H1 (cell line): ENCODE data around the gene TMEM135. TPM values are rescaled to one million over a fixed set of nuclear protein-coding genes. Genes with fewer than 3 reads are reported as not detected.

Experiments used
- CTCF ChIA-PET: fragments of 300-600 bp; sonication (Branson Sonifier 250); formaldehyde crosslinking; loops from one replicate; lab custom pipeline; 2021; ENCODE audit not compliant: partially characterized antibody; lab: Charles Lee
- POLR2A ChIA-PET: fragments of 300-600 bp; sonication (Branson Sonifier 250); formaldehyde crosslinking; loops from one replicate; lab custom pipeline; 2021; ENCODE audit warnings: inconsistent platforms; ENCODE audit not compliant: partially characterized antibody; lab: Charles Lee
- DNase-seq, 2 experiments: peaks; one replicate each; pipeline versions ENCODE4 v3.0.0 to v3.0.0-alpha.2; 2010 to 2022; ENCODE audit warnings: low spot score in 2 of 2, low read depth in 1 of 2, mixed read lengths in 1 of 2
- FAIRE-seq: peaks from 2 replicates; lab custom pipeline; 2011; peaks lifted over from hg19 to GRCh38; lab: Jason Lieb, UNC
- H2AFZ ChIP-seq: 2 replicates; pipeline ENCODE4 v1.8.1; 2012; ENCODE audit warnings: low read length, inconsistent platforms
- H2AK5ac ChIP-seq: 2 replicates; pipeline ENCODE4 v1.6.1; 2013; ENCODE audit warnings: low read depth, low read length
- H2BK120ac ChIP-seq: replicated peaks from 2 replicates; pipeline ENCODE3; 2013; ENCODE audit warnings: low read depth, low read length, inconsistent platforms
- H2BK12ac ChIP-seq: 2 replicates; pipeline ENCODE4 v1.6.1; 2013; ENCODE audit warnings: low read depth, low read length
- H2BK15ac ChIP-seq: 2 replicates; pipeline ENCODE4 v1.6.1; 2013; ENCODE audit warnings: low read length
- H2BK20ac ChIP-seq: 2 replicates; pipeline ENCODE4 v1.6.1; 2013; ENCODE audit warnings: low read length
- H2BK5ac ChIP-seq: 2 replicates; pipeline ENCODE4 v1.6.1; 2013; ENCODE audit warnings: low read depth, low read length
- H3K14ac ChIP-seq: 2 replicates; pipeline ENCODE4 v1.6.1; 2013; ENCODE audit warnings: inconsistent platforms; ENCODE audit not compliant: insufficient read length
- H3K18ac ChIP-seq: 2 replicates; pipeline ENCODE4 v1.6.1; 2013; ENCODE audit warnings: low read length; ENCODE audit errors: extremely low read depth
- H3K23ac ChIP-seq: 2 replicates; pipeline ENCODE4 v1.6.1; 2013; ENCODE audit warnings: inconsistent platforms; ENCODE audit not compliant: insufficient read length
- H3K23me2 ChIP-seq: 2 replicates; pipeline ENCODE4 v1.6.1; 2013; ENCODE audit warnings: low read depth, low read length
- H3K27ac ChIP-seq: 2 replicates; pipeline ENCODE4 v1.6.1; 2011; ENCODE audit warnings: low read depth, low read length, inconsistent platforms
- H3K27me3 ChIP-seq, 4 experiments: replicated peaks in 1 of 4; 1 replicate in 1 of 4; 2 replicates in 3 of 4; pipeline versions ENCODE4 v1.6.1 to v1.8.1; 2011 to 2013; ENCODE audit warnings: low read length in 3 of 4, mild to moderate bottlenecking in 3 of 4, inconsistent platforms in 2 of 4, mixed read lengths in 2 of 4, moderate library complexity in 1 of 4; ENCODE audit not compliant: control insufficient read depth in 3 of 4, insufficient read depth in 3 of 4; ENCODE audit errors: extremely low read depth in 1 of 4
- H3K36me3 ChIP-seq, 4 experiments: 2 replicates each; pipeline versions ENCODE4 v1.6.1 to v1.8.1; 2011 to 2013; ENCODE audit warnings: mild to moderate bottlenecking in 4 of 4, low read length in 3 of 4, moderate library complexity in 2 of 4, control low read depth in 1 of 4, inconsistent platforms in 1 of 4; ENCODE audit not compliant: insufficient read depth in 4 of 4, control insufficient read depth in 2 of 4
- H3K4ac ChIP-seq: replicated peaks from 2 replicates; pipeline ENCODE3; 2013; ENCODE audit warnings: low read length, low read depth, mixed read lengths, inconsistent platforms; ENCODE audit not compliant: insufficient read length
- H3K4me1 ChIP-seq, 4 experiments: replicated peaks in 1 of 4; 1 replicate in 1 of 4; 2 replicates in 3 of 4; pipeline versions ENCODE4 v1.6.1 to v1.8.1; 2011 to 2013; ENCODE audit warnings: low read length in 3 of 4, inconsistent platforms in 2 of 4, mixed read lengths in 1 of 4; ENCODE audit not compliant: insufficient read depth in 4 of 4, control insufficient read depth in 3 of 4
- H3K4me2 ChIP-seq, 2 experiments: 2 replicates each; pipeline versions ENCODE4 v1.6.1 to v1.8.1; 2011 to 2013; ENCODE audit warnings: low read depth in 2 of 2, low read length in 2 of 2, control low read depth in 1 of 2, inconsistent platforms in 1 of 2, mild to moderate bottlenecking in 1 of 2; ENCODE audit not compliant: insufficient read depth in 1 of 2
- H3K4me3 ChIP-seq, 4 experiments: fragments of 200-600, 300-600 bp in 1 of 4; sonication (generic), shearing (Covaris generic), sonication (Bioruptor Twin) in 1 of 4; 2 replicates each; pipeline versions ENCODE4 v1.5.1 to v1.8.1; 2011 to 2016; ENCODE audit warnings: low read length in 4 of 4, low read depth in 3 of 4, control low read depth in 2 of 4, inconsistent platforms in 2 of 4, mild to moderate bottlenecking in 2 of 4, mixed read lengths in 1 of 4, moderate library complexity in 1 of 4; ENCODE audit not compliant: insufficient read depth in 2 of 4; ENCODE audit errors: extremely low read depth in 1 of 4
- H3K56ac ChIP-seq: replicated peaks from 2 replicates; pipeline ENCODE3; 2013; ENCODE audit warnings: low read depth, mild to moderate bottlenecking, mixed read lengths, low read length, inconsistent platforms; ENCODE audit not compliant: insufficient read length
- H3K79me1 ChIP-seq: 2 replicates; pipeline ENCODE4 v1.6.1; 2013; ENCODE audit warnings: low read depth, low read length, control low read depth
- H3K79me2 ChIP-seq, 2 experiments: 2 replicates each; pipeline versions ENCODE4 v1.6.1 to v1.8.1; 2012 to 2013; ENCODE audit warnings: low read length in 2 of 2, mild to moderate bottlenecking in 2 of 2, inconsistent platforms in 1 of 2; ENCODE audit not compliant: insufficient read depth in 2 of 2, control insufficient read depth in 1 of 2
- H3K9ac ChIP-seq, 4 experiments: replicated peaks in 1 of 4; 1 replicate in 1 of 4; 2 replicates in 3 of 4; pipeline versions ENCODE4 v1.6.1 to v1.8.1; 2011 to 2013; ENCODE audit warnings: low read depth in 3 of 4, low read length in 3 of 4, control low read depth in 2 of 4, mild to moderate bottlenecking in 2 of 4, moderate library complexity in 2 of 4, inconsistent platforms in 1 of 4; ENCODE audit errors: extremely low read depth in 1 of 4
- H3K9me3 ChIP-seq, 2 experiments: 2 replicates each; pipeline versions ENCODE4 v1.6.1 to v1.8.1; 2012 to 2013; ENCODE audit warnings: mild to moderate bottlenecking in 2 of 2, moderate library complexity in 2 of 2, control low read depth in 1 of 2, inconsistent platforms in 1 of 2, low read depth in 1 of 2, low read length in 1 of 2, mixed read lengths in 1 of 2; ENCODE audit not compliant: insufficient read depth in 2 of 2
- H4K20me1 ChIP-seq, 2 experiments: replicated peaks in 1 of 2; 2 replicates each; pipeline versions ENCODE3 to v1.8.1; 2011 to 2013; ENCODE audit warnings: inconsistent platforms in 2 of 2, low read length in 2 of 2, mild to moderate bottlenecking in 1 of 2; ENCODE audit not compliant: insufficient read depth in 2 of 2, control insufficient read depth in 1 of 2
- H4K5ac ChIP-seq: 2 replicates; pipeline ENCODE4 v1.6.1; 2013; ENCODE audit warnings: low read length, low read depth, mixed read lengths, inconsistent platforms; ENCODE audit not compliant: insufficient read length
- H4K8ac ChIP-seq: 2 replicates; pipeline ENCODE4 v1.8.0; 2013; ENCODE audit warnings: mild to moderate bottlenecking, moderate library complexity, low read length, inconsistent platforms; ENCODE audit not compliant: insufficient read depth; ENCODE audit errors: extremely low read depth
- H4K91ac ChIP-seq: replicated peaks from 2 replicates; pipeline ENCODE3; 2013; ENCODE audit warnings: low read length, mixed read lengths, inconsistent platforms; ENCODE audit not compliant: insufficient read length
- ATF2 ChIP-seq: IDR thresholded peaks from 2 replicates; pipeline ENCODE4 v1.6.1; 2012; ENCODE audit warnings: low read length, inconsistent platforms
- BACH1 ChIP-seq: IDR thresholded peaks from 2 replicates; pipeline ENCODE4 v1.6.1; 2012; ENCODE audit warnings: low read length, improper control_type of control experiment
- BCL11A ChIP-seq, 2 experiments: IDR thresholded peaks; one replicate each; pipeline ENCODE4 v1.6.1; 2011; ENCODE audit warnings: low read depth in 2 of 2, low read length in 2 of 2, mild to moderate bottlenecking in 2 of 2
- CHD1 ChIP-seq: IDR thresholded peaks from 2 replicates; pipeline ENCODE4 v1.6.1; 2012; ENCODE audit warnings: low read depth, low read length, improper control_type of control experiment
- CHD2 ChIP-seq: IDR thresholded peaks from 2 replicates; pipeline ENCODE4 v1.6.1; 2012; ENCODE audit warnings: low read length, improper control_type of control experiment
- JUN ChIP-seq: IDR thresholded peaks from 2 replicates; pipeline ENCODE4 v1.6.1; 2011; ENCODE audit warnings: low read depth, mild to moderate bottlenecking, improper control_type of control experiment, low read length
- KDM4A ChIP-seq: IDR thresholded peaks from one replicate; pipeline ENCODE4 v1.7.1; 2012; ENCODE audit warnings: low read depth, mild to moderate bottlenecking, moderate library complexity, low read length, inconsistent platforms; ENCODE audit not compliant: severe bottlenecking
- KDM5A ChIP-seq: fragments of 200-600 bp; IDR thresholded peaks from 2 replicates; pipeline ENCODE4 v1.7.1; 2012; ENCODE audit warnings: mild to moderate bottlenecking, low read length, inconsistent platforms, mixed read lengths
- MAFK ChIP-seq: IDR thresholded peaks from 2 replicates; pipeline ENCODE4 v1.6.1; 2012; ENCODE audit warnings: low read depth, mild to moderate bottlenecking, improper control_type of control experiment, low read length
- RFX5 ChIP-seq: IDR thresholded peaks from 2 replicates; pipeline ENCODE4 v1.6.1; 2011; ENCODE audit warnings: low read depth, low read length, improper control_type of control experiment, borderline replicate concordance
- SIN3A ChIP-seq, 2 experiments: IDR thresholded peaks in 1 of 2; conservative IDR thresholded peaks in 1 of 2; 2 replicates each; pipeline ENCODE4 v1.6.1; 2011 to 2012; ENCODE audit warnings: low read length in 2 of 2, improper control_type of control experiment in 1 of 2, low read depth in 1 of 2, mild to moderate bottlenecking in 1 of 2
- SIRT6 ChIP-seq: IDR thresholded peaks from one replicate; pipeline ENCODE4 v1.7.1; 2012; ENCODE audit warnings: low read length, inconsistent platforms
- SRF ChIP-seq: IDR thresholded peaks from 2 replicates; pipeline ENCODE4 v1.6.1; 2011; ENCODE audit warnings: mild to moderate bottlenecking, low read depth, low read length, moderate library complexity
- TAF1 ChIP-seq: IDR thresholded peaks from 2 replicates; pipeline ENCODE4 v1.6.1; 2011; ENCODE audit warnings: mild to moderate bottlenecking, low read depth, low read length
- WGBS, 2 experiments: shearing (Covaris generic) in 1 of 2; methylation state at CpG; one replicate each; pipeline versions ENCODE4 v1.1.6 to v1.1.7; 2013 to 2015; ENCODE audit warnings: low lambda C conversion rate in 2 of 2, mixed read lengths in 2 of 2, inconsistent platforms in 1 of 2, low coverage in 1 of 2, missing lambda C conversion rate in 1 of 2; ENCODE audit not compliant: insufficient replicate concordance in 2 of 2, insufficient coverage in 1 of 2, insufficient read length in 1 of 2; ENCODE audit errors: extremely low coverage in 1 of 2, missing lambda C conversion rate in 1 of 2; 5-methylcytosine and 5-hydroxymethylcytosine counted together
- polyA plus RNA-seq, 7 experiments: library from polyadenylated mRNA; depleted of rRNA in 3 of 7; stranded (reverse) in 5 of 7; unstranded in 2 of 7; fragments of >200 nt in 5 of 7; fragments of 200-250 nt in 2 of 7; gene quantifications; 1 replicate in 5 of 7; 2 replicates in 1 of 7; 4 replicates in 1 of 7; pipeline versions ENCODE4 v1.2.1 to v1.2.3, GENCODE V29; 2011 to 2013; ENCODE audit warnings: missing spikeins in 2 of 7, mixed read lengths in 2 of 7
- total RNA-seq: library from RNA; stranded (reverse); fragmentation: NEBNext Ultra II Directional; extraction: Animal tissue kit (Norgen Biotek cat#: 25700); gene quantifications from 2 replicates; pipeline ENCODE4 v1.2.1, GENCODE V29; 2021

TMEM135 gene
- total and polyA plus RNA-seq, 2 of the 8 experiments (the other 6 are each of a cell fraction or from before 2014, with no cell fraction given) = 9.3 to 31.3 TPM

- Histone ChIP-seq H2BK12ac (no peak overlapping the region), H3K4me3 (no peak overlapping the region), H3K23me2 (no peaks in the 10 kb centered on the region), H4K20me1 (no peaks in the 10 kb centered on the region), H3K27me3 (no peaks in the 10 kb centered on the region), H3K79me1 (no peaks in the 10 kb centered on the region), H2BK20ac (no peak overlapping the region), H3K79me2 (no peaks in the 10 kb centered on the region), H4K91ac (no peak overlapping the region), H3K14ac (no peak overlapping the region), H4K5ac (no peak overlapping the region), H2BK15ac (no peak overlapping the region), H3K18ac (no peak overlapping the region), H3K27ac (no peak overlapping the region), H2AK5ac (no peak overlapping the region), H3K9ac (no peak overlapping the region), H2BK120ac (no peak overlapping the region), H4K8ac (no peak overlapping the region), H2AFZ (no peak overlapping the region), H3K4ac (no peak overlapping the region), H3K9me3 (peaks cover 7 to 12% of the 10 kb centered on the region in 2 experiments; a peak in 2 of 4 replicates), H3K56ac (no peak overlapping the region), H3K23ac (no peak overlapping the region), H3K36me3 (peaks cover 0 to 10% (median 0%) of the 10 kb centered on the region in 4 experiments; a peak in 3 of 8 replicates), H3K4me1 (no peaks in the 10 kb centered on the region), H2BK5ac (no peak overlapping the region), H3K4me2 (no peak overlapping the region)
- 90% methylated on average over 1 of the region's 1 CpG; no CpG with 5 or more reads in 1 of the 2 experiments for WGBS, 2 experiments
- FAIRE-seq = no peak
- ChIA-PET POLR2A (no interaction called here), CTCF (interaction anchor here (0.8 kb wide), 1 partner anchor 9 kb away, joined by 3 read pairs; no protein-coding TSS in a partner anchor)
- no peak for DNase-seq
- no peak for TF ChIP-seq KDM5A
- no peak for TF ChIP-seq SRF
- no peak for TF ChIP-seq BACH1
- no peak for TF ChIP-seq ATF2
- no peak for TF ChIP-seq RFX5
- TF ChIP-seq SIN3A (conservative IDR thresholded peaks at IDR 0.05 in 1 of 2, IDR thresholded peaks at IDR 0.05 in 1 of 2; ENCODE audit: low read depth in 1 of 2, low read length in 2 of 2) = no peak
- no peak for TF ChIP-seq CHD2
- no peak for TF ChIP-seq CHD1
- no peak for TF ChIP-seq JUN
- no peak for TF ChIP-seq BCL11A (IDR thresholded peaks at IDR 0.05; ENCODE audit: low read depth in 2 of 2, low read length in 2 of 2)
- TF ChIP-seq KDM4A = no peak
- no peak for TF ChIP-seq MAFK
- TF ChIP-seq TAF1 = no peak
- no peak for TF ChIP-seq SIRT6
These were observed 141.9 kb downstream of the TMEM135 start for GRCh38 chr11:87179621-87180020.
